ENCODE results near the gene ZNF575.
"Not testable (repeated sequence)": the region's sequence is repeated elsewhere in the genome, so short reads cannot be mapped to it uniquely, and the experiment has no call there.

ZNF575 gene

GRCh38 chr19:43510713-43511112 is 22.3 kb upstream of the ZNF575 start:
- DNase-seq (ENCODE audit: low read depth in 4 of 4, low spot score in 1 of 4) = no peak

- no peak for DNase-seq (ENCODE audit: low read depth in 4 of 4, low spot score in 1 of 4)
Measured at GRCh38 chr19:43511324-43511723, 21.7 kb upstream of the ZNF575 start.

- not testable (repeated sequence) for DNase-seq (ENCODE audit: low read depth in 4 of 4, low spot score in 1 of 4)
Measured at GRCh38 chr19:43512399-43512798, 20.6 kb upstream of the ZNF575 start.

GRCh38 chr19:43518051-43518450 is 14.9 kb upstream of the ZNF575 start:
- DNase-seq (ENCODE audit: low read depth in 4 of 4, low spot score in 1 of 4) = no peak

- peak; percentile 64 to 75 (median 70) for DNase-seq (ENCODE audit: low read depth in 4 of 4, low spot score in 1 of 4)
Measured at GRCh38 chr19:43519436-43520088, 13.4 kb upstream of the ZNF575 start.

- no peak for DNase-seq (ENCODE audit: low read depth in 4 of 4, low spot score in 1 of 4)
Measured at GRCh38 chr19:43522929-43523328, 10.1 kb upstream of the ZNF575 start.

GRCh38 chr19:43523696-43524095 is 9.3 kb upstream of the ZNF575 start:
- DNase-seq (ENCODE audit: low read depth in 4 of 4, low spot score in 1 of 4) = not testable (repeated sequence)

GRCh38 chr19:43524922-43525835 is 7.8 kb upstream of the ZNF575 start:
- no peak for DNase-seq (ENCODE audit: low read depth in 4 of 4, low spot score in 1 of 4)

- DNase-seq (ENCODE audit: low read depth in 4 of 4, low spot score in 1 of 4) = no peak
Measured at GRCh38 chr19:43525836-43526771, 6.9 kb upstream of the ZNF575 start.

GRCh38 chr19:43526884-43527859 is 5.8 kb upstream of the ZNF575 start, which contains the start of gene ETHE1:
Gene ETHE1, minus strand, starts transcription at chr19:43527201. Its CDS starts 24 bp downstream, at chr19:43527177.
- DNase-seq (ENCODE audit: low read depth in 4 of 4, low spot score in 1 of 4) = peak in 2 of 4 experiments; percentile 70 to 78

- DNase-seq (ENCODE audit: low read depth in 4 of 4, low spot score in 1 of 4) = no peak
Measured at GRCh38 chr19:43527860-43528622, 4.9 kb upstream of the ZNF575 start.

- DNase-seq (ENCODE audit: low read depth in 4 of 4, low spot score in 1 of 4) = no peak
Measured at GRCh38 chr19:43532571-43532961, 422 bp upstream of the ZNF575 start.

GRCh38 chr19:43533546-43534304 is 737 bp downstream of the ZNF575 start:
- DNase-seq (ENCODE audit: low read depth in 4 of 4, low spot score in 1 of 4) = peak; percentile 79 to 96 (median 86)

- no peak for DNase-seq (ENCODE audit: low read depth in 4 of 4, low spot score in 1 of 4)
Measured at GRCh38 chr19:43534305-43534815, 1.4 kb downstream of the ZNF575 start.

GRCh38 chr19:43534816-43535761 is 2.1 kb downstream of the ZNF575 start:
- DNase-seq (ENCODE audit: low read depth in 4 of 4, low spot score in 1 of 4) = no peak

GRCh38 chr19:43538922-43539321 is 5.9 kb downstream of the ZNF575 start:
- no peak for DNase-seq (ENCODE audit: low read depth in 4 of 4, low spot score in 1 of 4)

GRCh38 chr19:43540381-43540780 is 7.4 kb downstream of the ZNF575 start:
- no peak for DNase-seq (ENCODE audit: low read depth in 4 of 4, low spot score in 1 of 4)

Measured in stimulated activated CD4-positive, alpha-beta T cell treated with anti-CD3 and anti-CD28 coated beads, Interleukin-1b, Interleukin-23, amount 100 ng/mL, for 24 hours (primary cell).